HL-60 (cell line): Measurements from ENCODE around the gene VAX1.

Experiments used
- POLR2AphosphoS5 ChIP-seq: IDR thresholded peaks from 2 replicates; pipeline ENCODE4 v1.6.1; 2012; ENCODE audit warnings: low read depth
- SPI1 ChIP-seq: IDR thresholded peaks from 2 replicates; pipeline ENCODE4 v1.6.1; 2012; ENCODE audit warnings: low read depth, mild to moderate bottlenecking, borderline replicate concordance
- TF ChIP-seq, protein P1 (sequence below): IDR thresholded peaks from one replicate; pipeline ENCODE4 v1.5.1; 2011; ENCODE audit warnings: low read length, control low read depth, inconsistent platforms; ENCODE audit not compliant: insufficient read depth

DNA sequence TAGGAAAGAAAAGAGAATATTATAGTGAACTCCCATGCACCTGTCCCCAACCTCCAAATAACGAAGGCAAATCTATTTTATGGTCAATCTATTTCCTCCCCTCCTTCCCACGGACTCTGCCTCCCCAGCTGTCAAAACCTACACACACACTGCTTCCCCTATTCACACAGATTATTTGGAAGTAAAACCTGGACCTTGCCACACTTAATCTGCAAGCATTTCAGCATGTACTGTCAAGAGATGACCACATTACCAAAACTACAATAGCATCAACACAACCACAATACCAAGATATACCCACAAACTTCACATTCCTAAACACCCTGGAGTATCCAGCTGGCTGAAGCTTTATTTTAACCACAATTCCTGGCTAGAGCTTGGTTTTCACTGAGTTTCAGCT lies 31.4 kb upstream of the VAX1 start:
- TF ChIP-seq, protein P1, sequence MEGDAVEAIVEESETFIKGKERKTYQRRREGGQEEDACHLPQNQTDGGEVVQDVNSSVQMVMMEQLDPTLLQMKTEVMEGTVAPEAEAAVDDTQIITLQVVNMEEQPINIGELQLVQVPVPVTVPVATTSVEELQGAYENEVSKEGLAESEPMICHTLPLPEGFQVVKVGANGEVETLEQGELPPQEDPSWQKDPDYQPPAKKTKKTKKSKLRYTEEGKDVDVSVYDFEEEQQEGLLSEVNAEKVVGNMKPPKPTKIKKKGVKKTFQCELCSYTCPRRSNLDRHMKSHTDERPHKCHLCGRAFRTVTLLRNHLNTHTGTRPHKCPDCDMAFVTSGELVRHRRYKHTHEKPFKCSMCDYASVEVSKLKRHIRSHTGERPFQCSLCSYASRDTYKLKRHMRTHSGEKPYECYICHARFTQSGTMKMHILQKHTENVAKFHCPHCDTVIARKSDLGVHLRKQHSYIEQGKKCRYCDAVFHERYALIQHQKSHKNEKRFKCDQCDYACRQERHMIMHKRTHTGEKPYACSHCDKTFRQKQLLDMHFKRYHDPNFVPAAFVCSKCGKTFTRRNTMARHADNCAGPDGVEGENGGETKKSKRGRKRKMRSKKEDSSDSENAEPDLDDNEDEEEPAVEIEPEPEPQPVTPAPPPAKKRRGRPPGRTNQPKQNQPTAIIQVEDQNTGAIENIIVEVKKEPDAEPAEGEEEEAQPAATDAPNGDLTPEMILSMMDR = no peak
- TF ChIP-seq POLR2AphosphoS5 (no peak), SPI1 (no peak)
